ENCODE measurements around the gene SPOPL. TPM values are rescaled to one million over a fixed set of nuclear protein-coding genes. Genes with fewer than 3 reads are reported as not detected.

Gene SPOPL
- total RNA-seq, 1 experiment from 2014 or later = 20.3 TPM

DNA sequence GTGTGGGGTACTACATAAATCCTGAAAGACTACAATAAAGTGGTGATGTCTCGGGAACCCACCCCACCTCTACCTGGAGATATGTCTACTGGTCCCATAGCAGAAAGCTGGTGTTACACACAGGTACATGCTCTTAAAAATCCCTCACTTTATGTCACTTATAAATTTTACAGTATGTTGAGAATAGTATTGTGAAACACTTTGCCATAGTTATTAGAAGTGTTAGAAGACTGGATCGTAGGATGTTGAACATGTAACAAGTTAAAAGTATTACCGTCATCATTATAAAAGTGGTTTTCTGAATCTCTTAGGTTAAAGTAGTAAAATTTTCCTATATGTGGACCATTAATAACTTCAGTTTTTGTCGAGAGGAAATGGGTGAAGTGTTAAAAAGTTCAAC is 48.6 kb downstream of the SPOPL start:
- CTCF ChIA-PET = no interaction called here
- TF ChIP-seq, protein P1, sequence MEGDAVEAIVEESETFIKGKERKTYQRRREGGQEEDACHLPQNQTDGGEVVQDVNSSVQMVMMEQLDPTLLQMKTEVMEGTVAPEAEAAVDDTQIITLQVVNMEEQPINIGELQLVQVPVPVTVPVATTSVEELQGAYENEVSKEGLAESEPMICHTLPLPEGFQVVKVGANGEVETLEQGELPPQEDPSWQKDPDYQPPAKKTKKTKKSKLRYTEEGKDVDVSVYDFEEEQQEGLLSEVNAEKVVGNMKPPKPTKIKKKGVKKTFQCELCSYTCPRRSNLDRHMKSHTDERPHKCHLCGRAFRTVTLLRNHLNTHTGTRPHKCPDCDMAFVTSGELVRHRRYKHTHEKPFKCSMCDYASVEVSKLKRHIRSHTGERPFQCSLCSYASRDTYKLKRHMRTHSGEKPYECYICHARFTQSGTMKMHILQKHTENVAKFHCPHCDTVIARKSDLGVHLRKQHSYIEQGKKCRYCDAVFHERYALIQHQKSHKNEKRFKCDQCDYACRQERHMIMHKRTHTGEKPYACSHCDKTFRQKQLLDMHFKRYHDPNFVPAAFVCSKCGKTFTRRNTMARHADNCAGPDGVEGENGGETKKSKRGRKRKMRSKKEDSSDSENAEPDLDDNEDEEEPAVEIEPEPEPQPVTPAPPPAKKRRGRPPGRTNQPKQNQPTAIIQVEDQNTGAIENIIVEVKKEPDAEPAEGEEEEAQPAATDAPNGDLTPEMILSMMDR (conservative IDR thresholded peaks at IDR 0.05; ENCODE audit: low read depth, low read length) = no peak
- no peak for TF ChIP-seq EZH2 (IDR thresholded peaks at IDR 0.05; ENCODE audit: borderline replicate concordance, low read depth, low read length, poor library complexity, severe bottlenecking)
- intact Hi-C loops (cut with micrococcal nuclease; ENCODE audit: unreplicated experiment) = no loop called here

DNA sequence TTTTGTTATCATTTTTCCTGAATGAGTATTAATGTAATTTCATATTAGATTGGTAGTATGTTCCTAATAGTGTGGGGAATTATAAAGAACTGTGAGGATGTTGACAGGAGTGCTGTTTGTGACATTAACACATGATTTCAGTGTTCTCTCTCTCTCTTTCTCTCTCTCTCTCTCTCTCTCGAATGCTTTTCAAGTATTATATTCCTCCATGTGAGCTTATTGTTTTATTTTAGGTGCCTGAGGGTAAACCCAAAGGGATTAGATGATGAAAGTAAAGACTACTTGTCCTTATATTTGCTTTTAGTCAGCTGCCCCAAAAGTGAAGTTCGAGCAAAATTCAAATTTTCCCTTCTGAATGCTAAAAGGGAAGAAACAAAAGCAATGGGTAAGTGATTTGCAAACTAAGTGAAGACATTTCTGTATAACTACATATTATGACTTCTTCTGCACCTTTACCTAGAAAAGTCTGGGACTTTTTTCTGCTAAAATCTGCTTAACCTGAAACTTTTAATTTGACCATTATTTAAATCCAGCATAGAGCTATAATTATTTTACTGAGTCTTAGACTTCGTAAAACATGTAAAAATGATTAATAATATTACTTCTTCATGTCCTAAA is 49.2 kb downstream of the SPOPL start:
- no peaks in the 10 kb centered on the region for H3K27me3 ChIP-seq (replicated peaks; ENCODE audit: insufficient read depth, low read depth, low read length, poor library complexity)
- ChIA-PET CTCF (interaction anchor here (1.2 kb wide), 1 partner anchor 276 kb away, joined by 4 read pairs; no protein-coding TSS in a partner anchor), POLR2A (ENCODE audit: low non-redundant PET) (no interaction called here)
- DNase-seq (ENCODE audit: low spot score) = no peak
- H3K27ac ChIP-seq (ENCODE audit: low read depth, low read length, poor library complexity, severe bottlenecking) = no peak overlapping the region
- no peak for TF ChIP-seq EZH2 (IDR thresholded peaks at IDR 0.05; ENCODE audit: borderline replicate concordance, low read depth, low read length, poor library complexity, severe bottlenecking)
- TF ChIP-seq, protein P1 (conservative IDR thresholded peaks at IDR 0.05; ENCODE audit: low read depth, low read length) = no peak
- H3K9me3 ChIP-seq (ENCODE audit: low read depth, low read length, poor library complexity, severe bottlenecking) = no peaks in the 10 kb centered on the region
- no peaks in the 10 kb centered on the region for H3K4me1 ChIP-seq (ENCODE audit: insufficient read depth, low read length, poor library complexity, severe bottlenecking)
- H3K36me3 ChIP-seq (ENCODE audit: insufficient read depth, low read length, poor library complexity, severe bottlenecking) = no peaks in the 10 kb centered on the region
- intact Hi-C loops (cut with micrococcal nuclease; ENCODE audit: unreplicated experiment) = no loop called here
- BruUV-seq (replicated peaks) = no TSS peak
- H3K4me3 ChIP-seq (ENCODE audit: low read depth, low read length, poor library complexity, severe bottlenecking) = no peak overlapping the region

More for the DNA sequence above, 48.6 kb downstream of the SPOPL start:
- POLR2A ChIA-PET (ENCODE audit: low non-redundant PET) = no interaction called here
- no peaks in the 10 kb centered on the region for H3K36me3 ChIP-seq (ENCODE audit: insufficient read depth, low read length, poor library complexity, severe bottlenecking)
- H3K4me3 ChIP-seq (ENCODE audit: low read depth, low read length, poor library complexity, severe bottlenecking) = no peak overlapping the region
- no peak overlapping the region for H3K27ac ChIP-seq (ENCODE audit: low read depth, low read length, poor library complexity, severe bottlenecking)
- DNase-seq (ENCODE audit: low spot score) = no peak
- no peaks in the 10 kb centered on the region for H3K9me3 ChIP-seq (ENCODE audit: low read depth, low read length, poor library complexity, severe bottlenecking)
- H3K4me1 ChIP-seq (ENCODE audit: insufficient read depth, low read length, poor library complexity, severe bottlenecking) = no peaks in the 10 kb centered on the region
- no TSS peak for BruUV-seq (replicated peaks)
- no peaks in the 10 kb centered on the region for H3K27me3 ChIP-seq (replicated peaks; ENCODE audit: insufficient read depth, low read depth, low read length, poor library complexity)

- intact Hi-C loops (cut with micrococcal nuclease; ENCODE audit: unreplicated experiment) = no loop called here
- BruUV-seq (replicated peaks) = TSS peak; percentile 7
- no peaks in the 10 kb centered on the region for H3K9me3 ChIP-seq (ENCODE audit: low read depth, low read length, poor library complexity, severe bottlenecking)
- no peak overlapping the region for H3K4me3 ChIP-seq (ENCODE audit: low read depth, low read length, poor library complexity, severe bottlenecking)
- H3K27me3 ChIP-seq (replicated peaks; ENCODE audit: insufficient read depth, low read depth, low read length, poor library complexity) = no peaks in the 10 kb centered on the region
- TF ChIP-seq, protein P1 (conservative IDR thresholded peaks at IDR 0.05; ENCODE audit: low read depth, low read length) = no peak
- CTCF ChIA-PET = no interaction called here
- H3K27ac ChIP-seq (ENCODE audit: low read depth, low read length, poor library complexity, severe bottlenecking) = no peak overlapping the region
- peaks cover 4% of the 10 kb centered on the region for H3K36me3 ChIP-seq (ENCODE audit: insufficient read depth, low read length, poor library complexity, severe bottlenecking)
- POLR2A ChIA-PET (ENCODE audit: low non-redundant PET) = no interaction called here
- no peaks in the 10 kb centered on the region for H3K4me1 ChIP-seq (ENCODE audit: insufficient read depth, low read length, poor library complexity, severe bottlenecking)
- DNase-seq (ENCODE audit: low spot score) = no peak
Measured at GRCh38 chr2:138554123-138554522, 52.6 kb downstream of the SPOPL start.
